IPS-18a (cell line): Measurements from ENCODE around the gene UBTF.
"Not testable (repeated sequence)": the region's sequence is repeated elsewhere in the genome, so short reads cannot be mapped to it uniquely, and the experiment has no call there.

Source experiments
- H3K27ac ChIP-seq: one replicate; pipeline ENCODE4 v1.5.1; 2013; ENCODE audit warnings: low read length
- H3K27me3 ChIP-seq: one replicate; pipeline ENCODE4 v1.6.1; 2013; ENCODE audit warnings: mild to moderate bottlenecking, low read length; ENCODE audit not compliant: control insufficient read depth, insufficient read depth
- H3K36me3 ChIP-seq: one replicate; pipeline ENCODE4 v1.6.1; 2013; ENCODE audit warnings: low read depth, low read length; ENCODE audit not compliant: control insufficient read depth
- H3K4me1 ChIP-seq: one replicate; pipeline ENCODE4 v1.6.1; 2013; ENCODE audit warnings: low read depth, low read length; ENCODE audit not compliant: control insufficient read depth
- H3K4me3 ChIP-seq: one replicate; pipeline ENCODE4 v1.5.1; 2013; ENCODE audit warnings: low read length
- H3K9ac ChIP-seq: one replicate; pipeline ENCODE4 v1.6.1; 2013; ENCODE audit warnings: mild to moderate bottlenecking, low read length, moderate library complexity
- H3K9me3 ChIP-seq: one replicate; pipeline ENCODE4 v1.6.1; 2013; ENCODE audit warnings: low read depth, low read length; ENCODE audit not compliant: control insufficient read depth

Gene UBTF

DNA sequence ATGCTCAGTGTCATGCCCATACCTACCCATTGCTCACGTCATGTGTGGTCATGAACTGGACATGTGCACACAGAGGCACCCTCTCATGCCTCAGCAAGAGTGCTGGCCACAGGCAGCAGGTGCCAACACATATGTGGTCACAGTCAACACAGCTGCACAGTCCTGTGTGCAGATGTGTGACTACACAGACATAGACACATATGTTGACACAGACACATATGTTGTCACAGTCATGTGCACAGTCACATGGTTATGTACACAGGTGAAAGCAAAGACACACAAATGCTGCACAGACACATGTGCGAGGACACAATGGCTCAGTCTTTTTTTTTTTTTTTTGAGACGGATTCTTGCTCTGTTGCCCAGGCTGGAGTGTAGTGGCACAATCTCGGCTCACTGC lies 37.2 kb upstream of the UBTF start:
- Histone ChIP-seq H3K4me3 (no peak overlapping the region), H3K27me3 (no peaks in the 10 kb centered on the region), H3K4me1 (no peaks in the 10 kb centered on the region), H3K36me3 (no peaks in the 10 kb centered on the region), H3K27ac (no peak overlapping the region), H3K9ac (no peak overlapping the region), H3K9me3 (no peaks in the 10 kb centered on the region)

DNA sequence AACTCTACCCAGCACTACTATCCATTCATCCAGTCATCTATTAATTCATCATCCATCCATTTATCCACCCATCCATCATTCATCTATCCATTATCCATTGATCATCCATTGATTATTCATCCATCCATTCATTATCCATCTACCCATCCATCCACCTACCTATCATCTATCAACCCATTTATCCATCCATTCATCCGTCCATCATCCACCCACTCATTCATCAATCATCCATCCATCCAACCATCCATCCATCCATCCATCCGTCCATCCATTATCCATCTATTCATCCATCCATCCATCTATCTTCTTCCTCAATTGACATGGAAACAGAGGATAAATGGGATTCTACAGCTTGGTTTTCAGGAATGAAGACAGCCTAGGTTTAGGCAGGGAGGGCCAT lies 36.4 kb upstream of the UBTF start:
- Histone ChIP-seq H3K4me1 (no peaks in the 10 kb centered on the region), H3K9ac (no peak overlapping the region), H3K27ac (no peak overlapping the region), H3K4me3 (no peak overlapping the region), H3K27me3 (no peaks in the 10 kb centered on the region), H3K9me3 (no peaks in the 10 kb centered on the region), H3K36me3 (no peaks in the 10 kb centered on the region)

GRCh38 chr17:44254361-44255095 lies 35.1 kb upstream of the UBTF start:
- H3K4me3 ChIP-seq: no peak overlapping the region
- H3K4me1 ChIP-seq: no peaks in the 10 kb centered on the region
- no peaks in the 10 kb centered on the region for H3K27me3 ChIP-seq
- H3K27ac ChIP-seq: no peak overlapping the region
- H3K36me3 ChIP-seq: no peaks in the 10 kb centered on the region
- no peaks in the 10 kb centered on the region for H3K9me3 ChIP-seq
- H3K9ac ChIP-seq: no peak overlapping the region

DNA sequence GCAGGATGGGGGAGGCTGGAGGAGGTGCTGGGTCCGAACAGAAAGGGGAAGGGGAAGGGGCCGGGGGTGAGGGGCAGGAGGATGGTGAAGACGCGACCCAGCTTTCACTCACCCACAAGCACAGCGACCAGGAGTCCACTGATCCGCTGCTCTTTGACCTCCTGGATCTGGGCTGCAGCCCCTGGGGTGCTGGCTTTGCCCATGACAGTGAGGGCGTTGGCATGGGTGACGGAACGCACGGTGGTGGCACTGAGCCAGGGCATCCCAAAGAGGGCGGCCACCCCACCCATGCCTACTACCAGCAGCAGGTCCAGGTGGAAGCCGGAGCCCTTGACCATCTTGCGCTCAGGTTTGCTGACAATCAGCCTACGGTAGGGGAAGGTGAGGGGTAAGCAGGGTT lies 33.5 kb upstream of the UBTF start:
- no peaks in the 10 kb centered on the region for H3K4me1 ChIP-seq
- H3K4me3 ChIP-seq: no peak overlapping the region
- H3K9me3 ChIP-seq: no peaks in the 10 kb centered on the region
- H3K9ac ChIP-seq: no peak overlapping the region
- H3K36me3 ChIP-seq: no peaks in the 10 kb centered on the region
- no peaks in the 10 kb centered on the region for H3K27me3 ChIP-seq
- H3K27ac ChIP-seq: no peak overlapping the region

- H3K4me3 ChIP-seq: no peak overlapping the region
Measured at GRCh38 chr17:44251062-44251461, 31.6 kb upstream of the UBTF start.

GRCh38 chr17:44249501-44250246 lies 30.2 kb upstream of the UBTF start:
- Histone ChIP-seq H3K27me3 (no peaks in the 10 kb centered on the region), H3K4me3 (no peak overlapping the region), H3K4me1 (peaks cover 11% of the 10 kb centered on the region)

More at GRCh38 chr17:44251062-44251461, 31.6 kb upstream of the UBTF start:
- no peak overlapping the region for H3K9ac ChIP-seq
- no peaks in the 10 kb centered on the region for H3K36me3 ChIP-seq
- no peaks in the 10 kb centered on the region for H3K27me3 ChIP-seq
- H3K27ac ChIP-seq: no peak overlapping the region
- peaks cover 8% of the 10 kb centered on the region for H3K4me1 ChIP-seq
- H3K9me3 ChIP-seq: no peaks in the 10 kb centered on the region

DNA sequence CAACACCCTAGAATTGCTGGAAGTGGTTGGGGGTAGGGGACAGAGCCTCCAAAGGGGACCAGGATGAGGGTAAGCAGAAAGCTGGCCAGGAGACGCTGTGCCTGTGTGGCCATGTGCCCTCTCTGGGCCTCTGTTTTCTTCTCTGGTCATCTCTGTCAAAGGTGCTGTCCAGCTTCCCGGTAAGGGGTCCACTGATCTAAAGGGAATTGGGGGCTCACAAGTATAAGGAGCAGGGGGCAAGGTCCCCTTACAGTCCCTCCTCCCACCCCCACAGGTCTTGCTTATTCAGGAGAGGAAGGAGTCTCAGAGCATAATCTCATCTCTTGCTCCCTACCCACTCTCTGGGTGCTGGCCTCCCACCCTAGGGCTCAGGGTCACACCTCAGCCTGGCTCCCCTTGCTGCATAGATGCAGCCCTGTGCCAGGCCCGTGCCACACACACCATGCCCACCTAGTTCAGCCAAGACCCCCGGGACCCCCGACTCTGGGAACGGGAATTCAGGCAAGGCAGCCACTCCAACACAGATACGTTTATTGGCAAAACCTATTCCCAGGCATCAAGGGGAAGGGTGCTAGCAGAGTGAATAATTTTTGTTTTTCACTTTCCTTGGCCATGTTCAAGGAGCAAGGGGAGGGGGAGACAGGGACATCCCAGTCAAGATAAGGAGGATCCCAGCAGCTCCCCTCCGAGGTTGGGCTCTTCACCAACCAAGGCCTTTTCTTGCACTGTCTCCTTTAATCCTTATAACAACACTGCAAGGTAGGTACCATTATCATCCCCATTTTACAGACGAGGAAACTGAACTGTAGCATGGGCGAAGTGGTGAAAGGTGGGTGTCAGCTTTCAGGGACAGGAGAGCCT lies 28.6 kb upstream of the UBTF start:
- H3K27me3 ChIP-seq: no peaks in the 10 kb centered on the region
- H3K4me3 ChIP-seq: no peak overlapping the region
- no peak overlapping the region for H3K9ac ChIP-seq
- H3K36me3 ChIP-seq: no peaks in the 10 kb centered on the region
- no peak overlapping the region for H3K27ac ChIP-seq
- H3K9me3 ChIP-seq: no peaks in the 10 kb centered on the region
- H3K4me1 ChIP-seq: peaks cover 11% of the 10 kb centered on the region

More at GRCh38 chr17:44249501-44250246, 30.2 kb upstream of the UBTF start:
- H3K9ac ChIP-seq: no peak overlapping the region
- H3K27ac ChIP-seq: no peak overlapping the region
- H3K9me3 ChIP-seq: no peaks in the 10 kb centered on the region
- no peaks in the 10 kb centered on the region for H3K36me3 ChIP-seq

DNA sequence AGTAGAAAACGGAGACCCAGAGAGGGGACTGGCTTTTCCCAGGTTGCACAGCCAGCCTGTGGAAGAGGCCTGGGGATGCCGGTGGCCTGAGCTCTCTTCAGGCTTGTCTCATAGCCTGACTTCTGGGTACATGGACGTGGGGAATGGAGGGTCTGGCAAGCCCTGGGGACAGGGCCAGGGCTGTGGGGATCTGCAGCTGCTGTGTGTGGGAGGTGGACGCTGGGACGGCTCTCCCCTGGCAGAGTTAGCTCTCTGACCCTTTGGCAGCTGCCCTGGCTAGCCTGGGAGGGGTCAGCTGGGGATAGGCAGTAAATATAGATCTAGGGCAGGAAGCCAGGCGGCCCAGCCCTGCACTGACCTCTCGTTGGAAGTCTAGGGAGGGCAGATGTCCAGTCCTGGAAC lies 28.0 kb upstream of the UBTF start:
- H3K9me3 ChIP-seq: no peaks in the 10 kb centered on the region

GRCh38 chr17:44241106-44241624 lies 21.7 kb upstream of the UBTF start:
- Histone ChIP-seq H3K9ac (no peak overlapping the region), H3K27ac (no peak overlapping the region)

More for the DNA sequence above, 28.0 kb upstream of the UBTF start:
- Histone ChIP-seq H3K4me3 (no peak overlapping the region), H3K4me1 (peaks cover 11% of the 10 kb centered on the region), H3K27me3 (no peaks in the 10 kb centered on the region), H3K9ac (no peak overlapping the region), H3K27ac (no peak overlapping the region), H3K36me3 (no peaks in the 10 kb centered on the region)

GRCh38 chr17:44237886-44238285 lies 18.4 kb upstream of the UBTF start:
- not testable (repeated sequence) for H3K9ac ChIP-seq, H3K4me1 ChIP-seq, H3K27ac ChIP-seq, H3K9me3 ChIP-seq, H3K36me3 ChIP-seq, H3K4me3 ChIP-seq, H3K27me3 ChIP-seq

More at GRCh38 chr17:44241106-44241624, 21.7 kb upstream of the UBTF start:
- H3K9me3 ChIP-seq: no peaks in the 10 kb centered on the region
- no peak overlapping the region for H3K4me3 ChIP-seq
- H3K27me3 ChIP-seq: no peaks in the 10 kb centered on the region
- H3K36me3 ChIP-seq: no peaks in the 10 kb centered on the region
- H3K4me1 ChIP-seq: peaks cover 4% of the 10 kb centered on the region

- no peaks in the 10 kb centered on the region for H3K9me3 ChIP-seq
- H3K9ac ChIP-seq: no peak overlapping the region
Measured at GRCh38 chr17:44236444-44236991, 17.0 kb upstream of the UBTF start.

More at GRCh38 chr17:44236444-44236991, 17.0 kb upstream of the UBTF start:
- Histone ChIP-seq H3K4me3 (no peak overlapping the region), H3K4me1 (no peaks in the 10 kb centered on the region), H3K27ac (no peak overlapping the region), H3K27me3 (no peaks in the 10 kb centered on the region), H3K36me3 (no peaks in the 10 kb centered on the region)
